NB4 (cell line): Measurements from ENCODE around the gene ANP32E.

Source experiments
- DNase-seq: peaks from one replicate; pipeline ENCODE4 v3.0.0; 2010; ENCODE audit warnings: low read depth
- H3K4me3 ChIP-seq: one replicate; pipeline ENCODE4 v1.5.1; 2011; ENCODE audit warnings: mild to moderate bottlenecking, low read depth, low read length, moderate library complexity
- CTCF ChIP-seq: IDR thresholded peaks from one replicate; pipeline ENCODE4 v1.5.1; 2012; ENCODE audit warnings: low read depth, low read length
- MYC ChIP-seq: IDR thresholded peaks from 2 replicates; pipeline ENCODE4 v1.6.1; 2011; ENCODE audit warnings: low read depth, low read length
- POLR2A ChIP-seq: IDR thresholded peaks from 2 replicates; pipeline ENCODE4 v1.6.1; 2011; ENCODE audit warnings: mild to moderate bottlenecking; ENCODE audit not compliant: insufficient read length; ENCODE audit errors: extremely low read depth
- TF ChIP-seq, protein P1 (sequence below): IDR thresholded peaks from 2 replicates; pipeline ENCODE4 v1.6.1; 2011; ENCODE audit warnings: low read depth, low read length

The ANP32E gene

GRCh38 chr1:150259758-150260669, 24.1 kb upstream of the ANP32E start:
- no peak overlapping the region for H3K4me3 ChIP-seq
- TF ChIP-seq MYC = no peak
- TF ChIP-seq CTCF = no peak
- TF ChIP-seq, protein P1, sequence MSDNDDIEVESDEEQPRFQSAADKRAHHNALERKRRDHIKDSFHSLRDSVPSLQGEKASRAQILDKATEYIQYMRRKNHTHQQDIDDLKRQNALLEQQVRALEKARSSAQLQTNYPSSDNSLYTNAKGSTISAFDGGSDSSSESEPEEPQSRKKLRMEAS = no peak
- no peak for TF ChIP-seq POLR2A
- DNase-seq = no peak

DNA sequence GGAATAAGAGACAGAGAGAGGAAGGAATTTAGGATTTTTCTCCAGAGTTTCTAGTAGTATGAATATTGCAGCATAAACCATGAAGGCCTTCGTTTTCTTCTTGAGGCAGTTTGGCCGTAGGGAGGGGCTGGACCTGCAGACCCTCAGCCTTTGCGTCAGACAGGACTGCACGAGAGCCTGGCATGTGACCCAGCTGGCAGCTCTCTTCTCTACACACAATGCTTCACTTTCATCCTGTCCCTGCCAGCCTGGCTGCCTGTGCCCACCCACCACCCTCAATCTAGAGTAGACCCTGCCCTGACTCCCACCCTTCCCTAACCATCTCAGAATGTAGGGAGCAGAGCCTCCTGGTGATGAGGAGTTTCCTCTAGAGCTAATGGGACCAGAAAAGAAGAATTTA, 23.3 kb upstream of the ANP32E start:
- no peak for TF ChIP-seq CTCF
- no peak for TF ChIP-seq MYC
- no peak for TF ChIP-seq POLR2A
- TF ChIP-seq, protein P1 = no peak
- DNase-seq = no peak
- H3K4me3 ChIP-seq = no peak overlapping the region

DNA sequence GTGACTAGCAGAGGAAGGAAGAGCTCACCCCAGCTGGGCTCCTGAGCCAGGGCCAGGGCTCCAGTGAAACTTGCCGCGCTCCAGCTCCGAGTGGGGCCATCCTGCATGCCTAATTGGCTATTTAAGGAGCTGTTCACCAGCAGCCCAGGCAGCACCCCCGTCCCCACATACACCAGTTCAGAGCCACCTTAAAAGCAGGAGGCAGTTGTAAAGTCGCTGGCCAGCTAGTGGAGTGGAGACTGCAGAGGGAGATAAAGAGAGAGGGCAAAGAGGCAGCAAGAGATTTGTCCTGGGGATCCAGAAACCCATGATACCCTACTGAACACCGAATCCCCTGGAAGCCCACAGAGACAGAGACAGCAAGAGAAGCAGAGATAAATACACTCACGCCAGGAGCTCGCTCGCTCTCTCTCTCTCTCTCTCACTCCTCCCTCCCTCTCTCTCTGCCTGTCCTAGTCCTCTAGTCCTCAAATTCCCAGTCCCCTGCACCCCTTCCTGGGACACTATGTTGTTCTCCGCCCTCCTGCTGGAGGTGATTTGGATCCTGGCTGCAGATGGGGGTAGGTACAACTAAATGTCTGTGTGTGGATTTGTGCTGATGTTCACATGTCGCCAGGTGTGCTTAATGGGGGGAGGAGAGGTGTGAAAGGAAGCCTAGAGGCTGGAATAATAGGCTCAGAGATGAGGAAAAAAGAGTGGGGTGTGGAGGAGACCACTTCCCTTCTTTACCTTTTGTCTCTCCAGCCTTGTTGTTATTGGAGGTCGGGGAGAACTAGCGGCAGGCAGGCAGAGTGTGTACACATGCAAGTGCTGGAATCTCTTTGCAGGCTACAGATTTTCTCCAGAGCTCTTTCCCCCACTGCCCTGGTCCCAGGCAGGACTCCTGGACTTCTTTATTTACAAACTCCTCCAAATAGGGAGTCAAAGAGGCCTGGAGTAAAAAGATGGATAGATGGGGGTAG, 22.0 kb upstream of the ANP32E start, which contains the start of gene CA14:
TSS of gene CA14 (plus strand) at position 151 of the 962 bp plus-strand sequence. CDS start at position 506, 355 bp downstream.
- TF ChIP-seq POLR2A = no peak
- TF ChIP-seq, protein P1 = no peak
- TF ChIP-seq CTCF = no peak
- TF ChIP-seq MYC = no peak
- no peak for DNase-seq
- H3K4me3 ChIP-seq = no peak within 1 kb of the TSS

DNA sequence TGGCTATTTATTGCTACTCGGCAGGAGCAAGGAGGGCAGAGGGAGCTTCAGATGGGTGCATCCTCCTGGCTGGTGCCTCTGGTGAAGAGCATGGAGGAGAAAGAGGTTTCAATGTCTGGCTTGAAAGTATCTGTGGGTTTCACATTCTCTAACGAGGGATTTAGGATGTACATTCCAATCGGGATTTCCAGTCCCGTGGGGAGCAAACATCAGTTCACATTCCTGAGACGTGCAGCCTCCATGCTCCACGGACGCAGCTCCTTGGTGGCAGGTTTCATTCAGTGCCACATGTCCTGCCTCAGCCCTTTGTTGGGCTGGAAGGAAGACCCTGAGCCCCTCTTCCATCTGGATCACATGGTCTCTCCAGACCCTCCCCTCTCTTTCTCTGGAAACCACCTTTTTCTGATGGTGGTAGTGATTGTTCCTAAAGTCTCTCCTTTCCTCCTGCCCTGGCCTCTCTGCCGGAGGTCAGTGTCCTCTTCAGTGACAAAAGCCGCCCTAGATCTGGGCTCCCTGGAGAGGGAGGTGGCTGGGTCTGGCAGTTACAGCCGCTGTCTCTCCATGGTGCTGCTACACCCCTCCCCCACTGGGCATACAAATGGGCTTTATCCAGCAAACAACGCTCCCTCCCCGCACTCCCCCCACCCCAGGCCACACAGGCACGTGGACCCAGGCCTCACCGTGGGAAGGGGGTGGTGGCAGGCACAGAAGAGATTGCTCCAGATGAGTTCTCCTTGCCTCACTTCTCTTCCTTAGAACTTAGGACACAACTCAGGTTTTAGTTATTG, 20.8 kb upstream of the ANP32E start:
- no peak for DNase-seq
- no peak overlapping the region for H3K4me3 ChIP-seq
- TF ChIP-seq CTCF (no peak), MYC (no peak), POLR2A (no peak)
- TF ChIP-seq, protein P1 = no peak

DNA sequence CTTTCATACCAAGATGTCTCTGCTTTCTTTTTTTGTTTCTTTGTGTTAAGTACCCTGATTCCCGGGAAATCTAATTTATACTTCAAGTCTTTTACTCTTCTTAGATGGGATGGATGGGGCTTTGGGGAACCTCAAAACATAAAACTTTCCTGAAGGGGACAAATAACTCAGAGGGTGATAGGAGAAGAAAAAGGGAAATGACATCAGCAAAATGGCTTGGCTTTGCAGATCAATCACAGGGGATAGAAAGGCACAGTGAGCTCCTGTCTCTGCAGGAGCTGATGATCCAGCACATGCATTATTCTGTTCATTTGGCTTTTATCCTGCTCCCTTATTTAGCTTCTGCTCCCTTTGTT, 20.3 kb upstream of the ANP32E start:
- H3K4me3 ChIP-seq = no peak overlapping the region
- TF ChIP-seq, protein P1 = no peak
- DNase-seq = no peak
